IPS DF 4.7 (cell line): ENCODE measurements around the gene SLC52A3.
"Not testable (repeated sequence)": the region's sequence is repeated elsewhere in the genome, so short reads cannot be mapped to it uniquely, and the experiment has no call there.

Experiments used
- DNase-seq: peaks from one replicate; pipeline ENCODE4 v3.0.0-alpha.2; 2013; ENCODE audit warnings: low spot score; ENCODE audit errors: extremely low read depth

Gene SLC52A3

DNA sequence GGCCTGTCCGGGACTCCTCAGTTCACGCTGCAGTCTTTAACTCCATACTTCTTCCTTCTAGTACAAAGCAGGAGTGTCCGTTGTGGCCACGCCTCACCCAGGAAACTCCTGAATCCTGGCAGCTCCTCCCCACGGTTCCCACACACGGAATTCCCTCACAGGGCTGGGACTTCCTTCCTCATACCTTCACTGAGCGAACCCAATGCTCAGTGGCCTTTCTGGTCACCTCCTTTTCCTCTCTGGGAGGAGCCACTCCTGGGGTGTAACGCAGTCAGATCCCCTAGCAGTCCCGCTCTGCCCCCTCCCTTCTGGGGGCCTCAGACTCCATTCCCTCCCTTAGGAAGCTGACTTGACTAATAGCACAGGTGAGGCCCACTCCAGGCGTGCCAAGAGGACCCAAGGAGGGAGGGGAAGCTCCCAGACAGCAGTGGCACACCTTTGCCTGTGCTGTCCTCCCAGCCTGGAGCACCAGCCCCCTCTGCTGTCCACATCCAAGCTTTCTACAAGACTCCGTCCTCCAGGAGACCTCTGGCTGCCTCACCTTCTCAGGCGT, at the start of gene SLC52A3:
Gene SLC52A3 (minus strand): TSS at position 75 of the 553 bp plus-strand sequence. CDS start 2,726 bp downstream, outside the sequence.
- no peak for DNase-seq

DNA sequence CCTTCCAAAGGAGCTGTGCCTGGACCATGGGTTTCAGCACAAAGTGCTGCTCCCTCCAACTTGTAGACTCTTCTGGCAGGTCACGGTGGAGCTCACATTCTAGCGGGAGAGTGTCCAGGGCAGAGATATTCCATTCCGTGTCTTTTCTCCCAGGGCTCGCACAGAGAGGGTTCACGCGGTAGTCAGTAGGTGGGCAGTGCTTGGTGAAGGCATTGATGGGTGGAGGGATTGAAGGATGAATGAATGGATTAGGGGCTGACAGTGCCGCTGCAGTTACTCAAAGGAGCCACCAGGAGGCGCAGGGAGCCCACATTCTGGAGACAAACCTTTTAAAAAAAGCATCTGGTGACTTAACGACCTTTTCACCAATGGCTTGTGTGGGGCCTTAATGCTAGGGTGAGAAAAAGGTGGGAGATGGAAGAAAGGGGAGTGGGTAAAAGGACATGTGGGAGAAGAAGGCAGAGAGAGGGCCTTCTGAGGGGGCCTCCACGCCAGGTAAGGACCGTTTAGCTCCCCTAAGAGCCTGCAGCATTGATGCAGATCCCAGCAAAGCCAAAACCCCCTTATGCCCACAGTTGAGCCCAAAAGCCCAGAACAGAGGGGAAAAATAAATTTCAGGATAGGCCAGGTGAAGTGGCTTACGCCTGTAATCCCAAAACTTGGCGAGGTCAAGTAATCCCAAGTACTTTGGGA, 47.8 kb upstream of the SLC52A3 start:
- DNase-seq, result peak; percentile 51

DNA sequence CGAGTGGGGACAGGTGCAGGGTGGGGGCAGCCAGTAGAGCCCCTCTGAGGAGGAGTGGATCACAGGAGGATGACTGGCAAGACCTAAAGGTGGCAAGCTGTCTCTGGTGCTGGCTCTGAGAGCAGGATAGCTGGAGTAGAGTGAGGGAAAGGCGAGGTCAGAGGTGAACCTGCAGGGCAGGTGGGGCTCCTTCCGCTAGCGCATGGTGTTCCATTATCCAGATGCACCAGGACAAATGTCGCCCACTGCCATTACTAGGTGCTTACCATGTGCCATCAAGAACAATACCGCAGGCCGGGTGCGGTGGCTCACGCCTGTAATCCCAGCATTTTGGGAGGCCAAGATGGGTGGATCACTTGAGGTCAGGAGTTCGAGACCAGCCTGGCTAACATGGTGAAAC, 46.9 kb upstream of the SLC52A3 start:
- no peak for DNase-seq

- DNase-seq, result no peak
Measured at GRCh38 chr20:813390-813789, 45.1 kb upstream of the SLC52A3 start.

DNA sequence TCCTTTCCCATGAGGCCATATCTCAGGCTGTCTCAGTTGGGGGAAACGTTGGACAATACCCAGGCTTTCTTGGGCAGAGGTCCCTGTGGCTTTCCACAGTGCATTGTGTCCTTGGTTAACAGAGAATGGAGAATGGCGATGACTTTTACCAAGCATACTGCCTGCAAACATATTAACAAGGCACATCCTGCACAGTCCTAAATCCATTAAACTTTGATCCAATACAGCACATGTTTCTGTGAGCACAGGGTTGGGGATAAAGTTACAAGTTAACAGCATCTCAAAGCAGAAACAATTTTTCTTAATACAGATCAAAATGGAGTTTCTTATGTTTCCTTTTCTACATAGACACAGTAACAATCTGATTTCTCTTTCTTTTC, 44.1 kb upstream of the SLC52A3 start:
- not testable (repeated sequence) for DNase-seq

GRCh38 chr20:811776-812434, 43.6 kb upstream of the SLC52A3 start:
- DNase-seq, result not testable (repeated sequence)

GRCh38 chr20:805713-806112, 37.4 kb upstream of the SLC52A3 start:
- no peak for DNase-seq

DNA sequence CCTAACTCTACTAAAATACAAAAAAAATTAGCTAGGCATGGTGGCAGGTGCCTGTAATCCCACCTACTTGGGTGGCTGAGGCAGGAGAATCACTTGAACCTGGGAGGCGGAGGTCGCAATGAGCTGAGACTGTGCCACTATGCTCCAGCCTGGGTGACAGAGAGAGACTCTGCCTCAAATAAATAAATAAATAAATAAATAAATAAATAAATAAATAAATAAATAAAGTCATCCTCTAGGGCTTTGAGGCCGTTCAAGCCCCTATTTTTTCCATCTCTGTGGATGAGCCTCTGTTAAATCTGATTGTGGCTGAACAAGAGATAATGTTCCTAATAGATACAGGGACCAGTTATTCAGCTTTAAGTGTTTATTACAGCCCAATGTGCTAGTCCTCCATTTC, 33.4 kb upstream of the SLC52A3 start:
- no peak for DNase-seq

GRCh38 chr20:800026-800425, 31.7 kb upstream of the SLC52A3 start:
- DNase-seq, result not testable (repeated sequence)

- not testable (repeated sequence) for DNase-seq
Measured at GRCh38 chr20:798746-799145, 30.4 kb upstream of the SLC52A3 start.

DNA sequence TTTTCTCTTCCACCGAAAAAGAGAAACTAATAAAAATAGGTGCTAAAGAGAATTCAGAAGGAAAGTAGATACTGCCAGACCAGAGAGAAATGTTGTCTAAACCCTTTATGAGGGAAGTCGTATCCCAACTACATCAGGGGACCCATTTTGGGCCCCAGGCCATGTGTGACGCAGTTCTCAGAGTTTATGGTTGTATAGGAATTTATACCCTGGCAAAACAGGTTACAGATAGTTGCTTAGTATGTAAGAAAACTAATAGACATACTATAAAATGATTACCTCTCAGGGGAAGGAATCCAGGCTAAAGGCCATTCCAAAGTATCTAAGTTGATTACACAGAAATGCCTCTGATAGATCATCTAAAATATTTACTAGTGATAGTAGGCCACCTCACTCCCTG, 28.6 kb upstream of the SLC52A3 start:
- no peak for DNase-seq

GRCh38 chr20:792248-792647, 23.9 kb upstream of the SLC52A3 start:
- no peak for DNase-seq

- no peak for DNase-seq
Measured at GRCh38 chr20:791056-791455, 22.8 kb upstream of the SLC52A3 start.

DNA sequence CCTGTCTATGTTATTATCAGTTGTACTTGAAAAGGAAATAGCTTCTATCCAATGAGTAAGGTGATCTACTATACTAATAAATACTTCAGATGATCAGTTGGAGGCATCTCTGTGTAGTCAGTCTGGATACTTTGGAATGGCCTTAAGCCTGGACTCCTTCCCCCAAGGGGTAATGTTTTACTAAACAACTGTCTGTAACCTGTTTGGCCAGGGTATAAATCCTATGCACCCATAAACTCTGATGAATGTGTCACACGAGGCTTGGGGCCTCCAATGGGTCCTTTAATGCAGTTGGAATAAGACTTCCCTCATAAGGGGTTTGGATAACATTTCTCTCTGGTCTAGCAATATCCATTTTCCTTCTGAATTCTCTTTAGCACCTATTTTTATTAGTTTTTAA, 19.5 kb upstream of the SLC52A3 start:
- no peak for DNase-seq

GRCh38 chr20:779771-780170, 11.5 kb upstream of the SLC52A3 start:
- no peak for DNase-seq

GRCh38 chr20:776165-776564, 7.9 kb upstream of the SLC52A3 start:
- no peak for DNase-seq

GRCh38 chr20:775679-776135, 7.4 kb upstream of the SLC52A3 start:
- no peak for DNase-seq

- no peak for DNase-seq
Measured at GRCh38 chr20:774660-775057, 6.4 kb upstream of the SLC52A3 start.

GRCh38 chr20:774016-774659, 5.8 kb upstream of the SLC52A3 start:
- no peak for DNase-seq

- DNase-seq, result no peak
Measured at GRCh38 chr20:772806-773205, 4.5 kb upstream of the SLC52A3 start.

DNA sequence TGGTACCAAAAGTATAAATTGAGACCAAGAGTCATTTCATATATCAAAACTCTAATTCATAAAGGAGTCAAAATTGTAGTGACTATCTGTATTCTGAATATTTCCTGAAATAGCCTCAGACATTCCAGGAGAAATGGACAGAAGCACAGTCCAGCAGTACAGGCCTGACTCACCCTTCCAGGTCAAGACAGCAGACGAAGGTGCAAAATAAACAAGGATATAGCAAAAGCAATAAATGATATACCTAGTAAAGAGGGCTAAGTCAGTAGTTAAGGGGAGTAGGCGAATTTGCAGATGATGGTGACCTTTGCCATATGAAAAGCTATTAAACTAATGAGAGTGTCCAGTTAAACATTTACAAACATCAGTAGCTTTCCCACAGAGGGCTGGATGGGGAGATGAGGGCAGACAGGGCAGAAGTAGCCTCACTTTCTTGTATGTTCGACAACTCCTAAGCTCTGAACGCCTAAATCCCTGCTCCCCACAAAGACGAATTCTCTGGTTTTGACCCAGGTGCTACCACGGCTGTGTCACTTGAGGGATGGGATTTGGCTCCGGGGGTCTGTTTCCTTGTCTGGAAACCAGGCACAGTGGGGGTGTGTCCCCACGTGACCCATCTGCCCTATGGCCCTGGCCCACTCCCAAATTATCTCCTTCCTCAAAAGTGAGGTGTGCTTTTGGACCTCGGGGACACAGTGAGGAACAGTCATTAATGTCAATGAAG, 3.6 kb upstream of the SLC52A3 start:
- no peak for DNase-seq

- no peak for DNase-seq
Measured at GRCh38 chr20:770691-771090, 2.4 kb upstream of the SLC52A3 start.
